HG03575 (cell line): ENCODE data around the gene HES7.

Source experiments
- ATAC-seq: cut with Tn5 transposase; IDR thresholded peaks from one replicate; pipeline ENCODE4 v1.9.1; 2021; ENCODE audit not compliant: unreplicated experiment, insufficient number of reproducible peaks, low FRiP score; ENCODE audit errors: extremely low read depth

The HES7 gene

DNA sequence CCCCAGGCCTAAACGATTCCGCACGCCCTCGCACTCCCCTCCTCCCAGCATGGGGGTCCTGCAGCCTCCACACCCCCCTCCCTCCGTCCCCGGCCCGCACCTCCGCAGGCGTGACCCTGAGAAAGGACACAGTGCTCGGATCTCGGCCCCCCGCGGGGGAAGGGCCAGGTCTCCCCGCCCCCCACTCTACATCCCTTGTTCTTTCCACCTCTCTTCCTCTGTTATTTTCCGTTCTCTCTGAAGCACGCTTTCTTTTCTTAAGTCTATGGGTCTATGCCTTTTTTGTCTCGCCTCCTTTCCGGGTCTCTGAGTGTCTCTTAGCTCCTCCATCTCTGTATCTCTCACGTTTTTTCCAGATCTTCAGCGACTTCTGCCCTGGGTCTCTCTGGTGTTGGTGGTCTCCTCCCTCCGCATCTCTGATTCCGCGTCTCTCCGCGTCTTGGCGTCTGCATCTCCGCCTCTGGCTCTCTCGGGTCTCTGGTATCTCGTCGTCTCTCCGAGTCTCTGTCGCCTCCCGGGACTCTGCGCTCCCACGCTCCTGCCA, 2.1 kb upstream of the HES7 start:
- ATAC-seq = no peak

DNA sequence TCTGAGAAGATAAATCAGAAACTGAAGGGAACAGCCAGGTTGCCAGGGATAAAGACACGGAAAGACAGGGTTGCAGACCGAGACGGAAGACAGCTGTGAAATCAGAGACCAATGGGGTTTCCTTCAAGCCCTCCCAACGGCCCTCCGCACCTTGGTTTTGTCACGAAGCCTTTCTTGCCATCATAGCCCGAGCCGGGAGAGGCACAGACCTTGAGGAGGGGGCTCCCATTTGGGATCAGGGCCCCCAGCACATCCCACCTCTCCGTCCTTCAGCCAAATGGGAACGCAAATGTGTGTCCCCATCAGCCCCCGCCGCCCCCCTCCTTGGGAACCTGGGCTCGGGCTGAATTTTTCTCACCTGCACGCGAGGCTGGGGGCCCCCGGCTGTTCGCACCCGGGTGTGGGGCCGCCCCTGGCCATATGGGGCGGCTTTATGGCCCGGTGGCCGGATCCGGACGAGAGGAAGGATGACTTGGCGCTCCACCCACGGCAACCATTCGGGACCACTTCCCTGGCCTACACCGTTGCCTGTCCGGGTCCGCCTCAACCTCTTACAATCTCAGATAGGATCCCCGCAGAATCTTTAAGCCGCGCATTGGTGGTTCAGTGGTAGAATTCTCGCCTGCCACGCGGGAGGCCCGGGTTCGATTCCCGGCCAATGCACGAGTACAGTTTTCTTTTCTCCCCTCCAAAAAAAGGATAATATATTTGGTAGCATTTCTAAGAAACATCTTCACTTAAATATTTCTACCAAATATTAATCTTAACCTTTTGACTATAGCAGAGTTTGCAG, 1.4 kb upstream of the HES7 start:
- ATAC-seq = no peak

DNA sequence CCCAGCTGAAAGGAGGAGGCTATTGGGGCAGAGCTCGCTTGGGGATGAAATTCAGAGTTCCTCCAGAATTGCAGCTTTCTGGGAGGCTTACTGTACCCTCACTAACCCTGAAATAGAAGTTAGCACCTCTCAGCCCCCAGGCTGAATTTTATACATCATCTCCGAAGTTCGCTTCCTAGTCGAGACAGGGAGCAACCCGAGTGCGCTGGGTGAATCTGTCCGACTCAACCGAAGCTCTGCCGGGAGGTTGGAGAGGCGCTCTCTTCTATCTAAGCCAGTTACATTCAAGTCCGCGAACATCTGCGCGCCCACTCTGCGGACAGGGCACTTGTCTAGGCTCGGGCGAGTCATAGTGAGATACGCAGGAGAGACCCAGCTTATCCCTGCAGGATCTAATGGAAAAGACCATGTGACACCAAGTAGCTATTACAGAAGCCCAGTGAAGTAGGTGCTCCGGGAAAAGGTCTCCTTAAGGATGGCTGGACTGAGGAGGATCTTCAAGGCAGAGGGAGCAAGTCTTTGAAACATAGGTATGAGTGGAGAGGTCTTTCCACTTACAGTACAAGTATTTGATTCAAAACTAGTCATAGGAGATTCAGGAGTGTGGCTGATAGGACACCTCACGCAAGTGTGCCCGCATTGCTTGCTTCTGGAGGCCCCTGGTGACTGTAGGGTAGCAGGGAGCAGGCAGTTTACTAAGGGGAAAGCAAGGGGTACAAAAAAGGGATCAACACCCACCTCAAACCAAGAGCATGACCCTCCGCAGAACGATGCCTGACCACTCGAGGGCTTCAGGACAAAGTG, 646 bp upstream of the HES7 start:
- no peak for ATAC-seq

DNA sequence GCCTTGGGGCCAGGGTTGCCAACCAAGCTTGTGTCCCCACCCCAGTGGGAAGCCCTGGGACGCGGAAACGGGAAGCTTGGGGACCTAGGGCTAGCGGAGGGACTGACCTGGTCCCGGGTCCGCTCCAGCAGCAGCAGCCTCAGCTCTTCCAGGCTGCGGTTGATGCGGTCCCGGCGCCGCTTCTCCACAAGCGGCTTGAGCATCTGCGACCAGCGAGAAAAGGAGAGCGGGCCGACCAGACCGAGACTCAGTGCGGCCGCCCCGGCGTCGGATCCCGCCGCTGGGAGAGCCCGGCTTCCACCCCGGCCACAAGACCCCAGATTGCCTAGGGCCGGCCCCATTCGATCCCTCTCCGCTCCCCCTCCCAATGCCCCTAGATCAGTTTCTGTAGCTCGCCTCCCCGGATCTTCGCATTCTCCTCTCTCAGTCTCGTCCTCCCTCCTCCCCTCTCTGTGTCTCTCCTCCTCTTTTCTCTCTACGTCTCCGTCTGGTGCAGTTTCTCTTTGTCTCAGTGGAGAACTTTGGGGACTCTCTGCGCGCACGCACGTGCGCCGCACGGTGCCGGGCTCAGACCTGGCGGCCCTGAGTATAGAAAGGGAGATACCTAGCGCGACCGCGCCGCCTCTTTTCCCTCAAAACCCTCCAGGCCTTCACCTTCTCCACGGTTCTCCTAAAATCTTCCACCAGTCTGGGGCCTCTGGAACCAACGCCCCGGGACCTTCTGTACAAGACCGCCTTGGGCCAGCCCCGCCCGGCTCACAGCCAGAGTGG, 797 bp downstream of the HES7 start:
- no peak for ATAC-seq

DNA sequence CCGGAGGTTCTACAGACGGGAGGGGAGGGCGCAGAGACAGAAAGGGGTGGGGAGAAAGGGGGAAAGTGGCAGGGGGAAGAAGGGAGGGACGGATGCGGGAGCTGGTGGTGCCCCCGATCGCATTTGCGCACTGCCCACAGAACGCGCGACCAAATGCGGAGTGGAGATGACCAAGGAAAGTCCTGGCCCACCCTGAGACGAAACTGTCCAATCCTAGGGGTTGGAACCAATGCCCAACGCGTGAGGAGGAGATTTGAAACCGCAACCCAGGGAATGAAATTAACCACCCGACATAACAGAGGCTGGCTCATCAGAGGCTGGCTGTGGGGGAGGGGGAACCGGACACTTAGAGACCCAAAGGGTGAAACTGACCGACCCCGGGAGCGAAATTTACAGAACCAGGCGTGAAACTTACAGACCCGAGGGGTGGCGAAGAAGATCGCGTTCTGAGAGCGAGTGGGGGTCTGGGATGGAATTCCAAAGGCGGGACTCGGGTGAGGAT, 1.4 kb downstream of the HES7 start:
- no peak for ATAC-seq

DNA sequence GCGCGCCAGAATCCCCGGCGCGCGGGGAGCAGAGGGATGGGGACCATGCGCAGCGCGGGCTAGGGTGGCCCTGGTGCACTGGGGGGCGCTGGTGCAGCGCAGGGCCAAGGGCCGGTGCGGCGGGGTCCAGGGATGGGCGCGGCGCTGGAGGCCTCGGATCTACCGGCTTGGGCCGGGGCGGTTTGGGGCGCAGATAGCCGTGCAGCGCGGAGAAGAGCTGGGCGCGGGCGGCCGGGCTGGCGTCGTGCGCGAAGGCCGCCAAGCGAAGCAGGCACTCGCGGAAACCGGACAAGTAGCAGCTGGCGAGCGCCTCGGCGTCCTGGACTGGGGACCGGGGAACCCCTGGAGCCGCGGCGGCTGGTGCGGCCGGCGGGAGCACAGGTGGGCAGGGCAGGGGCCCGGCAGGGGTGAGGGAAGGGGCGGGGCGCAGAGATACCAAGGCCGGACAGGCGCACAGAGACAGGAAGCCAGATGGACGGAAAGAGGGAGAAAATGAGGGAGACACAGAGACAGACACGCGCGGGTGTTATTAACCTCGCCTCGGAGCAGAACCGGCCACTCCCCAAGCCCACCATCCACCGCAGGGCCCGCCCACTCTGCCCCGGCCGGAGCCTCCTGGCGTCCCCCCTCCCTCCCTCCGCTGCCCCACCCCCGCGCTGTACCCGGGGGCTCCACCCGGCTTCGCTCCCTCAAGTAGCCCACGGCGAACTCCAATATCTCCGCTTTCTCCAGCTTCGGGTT, 2.1 kb downstream of the HES7 start:
- no peak for ATAC-seq

DNA sequence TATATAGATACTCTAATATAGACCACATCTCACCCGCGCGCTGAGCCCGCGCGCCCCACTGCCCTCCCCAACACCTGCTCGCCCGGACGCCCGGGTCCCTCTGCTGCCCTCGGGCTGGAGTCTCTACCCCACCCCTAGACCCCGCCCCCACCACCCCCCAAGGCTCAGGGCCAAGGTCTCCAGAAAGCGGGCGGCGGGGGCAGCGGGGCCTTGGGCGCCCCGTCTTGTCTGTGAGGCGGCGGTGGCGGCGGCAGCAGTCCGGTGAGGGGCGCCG, 2.6 kb downstream of the HES7 start:
- no peak for ATAC-seq

DNA sequence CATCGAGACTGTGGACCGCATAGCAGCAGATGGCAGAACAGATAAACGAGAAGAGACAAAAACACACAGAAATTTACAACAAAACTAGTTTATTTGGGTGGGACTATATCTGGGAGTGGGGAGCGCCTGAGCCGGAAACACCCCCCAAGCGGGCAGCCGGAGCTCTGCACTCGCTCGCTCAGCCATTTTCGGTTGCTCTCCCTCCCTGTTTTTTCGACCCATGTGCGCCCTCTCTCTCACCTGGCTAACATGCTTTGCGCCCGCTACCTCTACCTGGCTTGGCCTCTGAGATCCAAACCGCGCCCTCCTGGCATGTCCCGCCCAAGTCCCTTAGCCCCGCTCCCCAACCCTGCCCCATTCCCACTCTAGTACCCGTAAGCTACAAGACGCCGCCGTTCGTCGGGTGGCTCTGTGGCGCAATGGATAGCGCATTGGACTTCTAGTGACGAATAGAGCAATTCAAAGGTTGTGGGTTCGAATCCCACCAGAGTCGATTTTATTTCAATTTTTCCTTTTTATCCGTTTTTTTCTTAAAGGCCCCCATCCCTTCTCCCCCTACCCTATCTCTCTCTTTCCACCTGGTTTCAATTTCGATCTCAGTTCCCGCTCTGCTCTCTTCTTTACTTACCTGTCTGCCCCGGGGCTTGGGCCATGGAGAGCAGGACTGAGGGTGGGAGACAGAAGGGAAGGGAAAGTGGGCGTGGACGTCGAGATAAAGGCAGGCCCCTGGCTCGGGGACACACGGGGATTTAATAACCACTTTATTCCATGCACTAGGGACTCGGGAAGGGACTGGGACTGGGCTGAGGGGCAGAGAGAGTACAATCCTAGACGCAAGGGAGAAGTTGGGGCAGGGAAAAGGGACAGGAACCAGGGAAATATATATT, 3.1 kb downstream of the HES7 start:
- no peak for ATAC-seq

DNA sequence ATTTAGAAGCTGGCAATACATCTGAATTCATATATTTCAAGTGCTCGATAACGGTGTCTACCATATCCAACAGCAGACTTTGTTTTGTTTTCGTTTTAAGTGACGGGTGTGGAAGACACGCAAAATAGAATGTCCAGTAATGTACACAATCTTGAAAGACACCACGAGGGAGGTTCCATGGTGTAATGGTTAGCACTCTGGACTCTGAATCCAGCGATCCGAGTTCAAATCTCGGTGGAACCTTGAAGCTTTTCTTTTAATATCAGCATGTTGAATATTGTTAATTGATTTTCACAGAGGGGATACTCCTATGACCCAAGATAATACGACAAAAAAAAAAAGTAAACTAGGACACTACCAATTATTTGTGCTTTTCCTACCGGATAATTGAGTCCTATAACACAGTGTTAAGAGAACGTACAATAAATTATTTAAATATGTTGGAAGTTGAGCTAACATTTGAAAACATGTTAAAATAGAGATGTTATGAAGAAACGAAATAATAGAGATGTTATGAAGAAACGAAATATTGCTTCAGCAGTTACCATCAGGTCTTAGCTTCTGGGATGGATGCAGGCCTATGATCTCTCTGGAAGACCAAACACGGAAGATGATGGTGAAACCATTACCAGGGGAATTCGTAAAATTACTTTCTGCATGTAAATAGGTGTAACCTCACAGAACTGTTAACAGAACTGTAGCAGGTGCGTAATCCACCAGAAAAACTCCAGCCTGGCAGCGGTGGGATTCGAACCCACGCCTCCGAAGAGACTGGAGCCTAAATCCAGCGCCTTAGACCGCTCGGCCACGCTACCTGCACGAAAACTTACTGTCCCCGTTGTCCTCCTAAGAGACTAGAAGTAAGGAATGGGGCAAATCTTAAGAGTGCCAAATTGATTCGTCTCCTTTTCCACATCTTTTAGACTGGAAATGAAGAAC, 4.1 kb downstream of the HES7 start:
- peak; percentile 36 for ATAC-seq

DNA sequence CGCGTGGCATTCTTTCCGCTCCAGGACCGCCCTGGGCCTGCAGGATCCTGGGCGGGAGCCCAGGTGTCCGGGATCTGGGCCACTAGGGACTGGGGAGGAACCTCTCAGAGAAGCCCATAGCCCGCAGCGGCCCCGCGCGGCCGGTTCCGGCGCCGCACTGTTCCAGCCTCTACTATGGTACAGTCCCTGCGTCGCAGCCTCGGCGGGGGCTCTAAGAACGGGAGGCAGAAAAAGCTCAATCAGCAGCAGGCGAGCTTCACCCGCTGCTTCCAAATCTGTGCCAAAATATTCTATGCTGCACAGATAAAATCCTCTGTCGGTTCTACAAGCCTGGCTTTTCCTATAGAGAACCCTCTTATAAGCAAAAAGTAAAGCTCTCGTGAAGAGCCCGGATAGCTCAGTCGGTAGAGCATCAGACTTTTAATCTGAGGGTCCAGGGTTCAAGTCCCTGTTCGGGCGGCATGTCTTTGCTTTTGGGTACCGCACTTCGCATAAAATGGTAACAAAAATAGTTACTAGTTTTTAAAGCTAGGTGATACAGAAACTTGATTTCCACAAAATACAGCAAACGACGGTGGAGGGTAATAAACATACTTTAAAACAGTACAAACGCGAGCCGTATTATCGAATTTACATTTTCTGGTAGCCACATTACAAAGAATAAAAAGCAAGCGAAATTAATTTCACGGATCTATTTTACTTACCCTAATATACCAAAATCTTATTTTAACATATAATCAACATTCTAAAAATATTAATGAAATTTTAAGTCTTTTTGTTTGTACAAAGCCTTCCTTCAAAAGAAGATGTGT, 4.9 kb downstream of the HES7 start:
- ATAC-seq = no peak

DNA sequence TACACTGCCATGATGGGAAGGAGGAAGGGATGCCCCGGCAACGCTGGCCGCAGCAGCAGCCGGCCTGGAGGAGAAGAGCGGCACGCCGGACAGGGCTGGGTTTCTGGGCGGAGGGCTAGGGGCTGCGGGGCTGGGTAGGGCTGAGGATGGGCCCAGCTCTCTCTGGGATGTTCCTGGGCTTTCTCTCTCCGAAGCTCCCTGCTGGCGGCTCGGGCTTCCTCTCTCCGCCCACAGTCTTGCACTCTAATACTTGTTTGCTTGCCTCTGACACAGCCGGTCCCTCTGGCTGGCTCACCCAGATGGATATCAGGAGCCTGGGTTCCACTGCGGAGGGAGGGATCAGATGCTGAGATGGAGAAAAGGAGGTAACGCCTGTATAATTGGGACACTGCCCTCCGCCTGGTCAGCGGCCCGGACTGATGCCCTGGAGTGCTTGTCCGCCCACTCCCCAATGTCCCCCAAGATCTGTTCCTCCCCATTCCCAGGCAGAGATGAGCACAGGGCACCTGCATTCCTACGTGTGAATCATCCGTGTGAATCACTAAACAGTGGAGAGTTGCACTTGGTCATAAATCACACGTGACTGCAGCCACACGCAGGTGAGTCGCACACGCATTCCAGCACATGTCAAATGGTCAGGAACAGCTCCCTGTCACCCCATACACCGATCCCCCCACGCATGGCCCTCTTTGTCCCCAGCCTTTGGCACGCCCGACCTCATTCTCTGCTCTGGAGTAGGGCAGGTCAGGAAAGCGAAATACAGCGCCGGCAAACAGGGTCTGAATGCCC, 5.7 kb downstream of the HES7 start, which contains the start of gene ALOXE3:
Gene ALOXE3 (minus strand): TSS at position 535 of the 789 bp plus-strand sequence. CDS start 524 bp downstream, at position 11.
- no peak for ATAC-seq

DNA sequence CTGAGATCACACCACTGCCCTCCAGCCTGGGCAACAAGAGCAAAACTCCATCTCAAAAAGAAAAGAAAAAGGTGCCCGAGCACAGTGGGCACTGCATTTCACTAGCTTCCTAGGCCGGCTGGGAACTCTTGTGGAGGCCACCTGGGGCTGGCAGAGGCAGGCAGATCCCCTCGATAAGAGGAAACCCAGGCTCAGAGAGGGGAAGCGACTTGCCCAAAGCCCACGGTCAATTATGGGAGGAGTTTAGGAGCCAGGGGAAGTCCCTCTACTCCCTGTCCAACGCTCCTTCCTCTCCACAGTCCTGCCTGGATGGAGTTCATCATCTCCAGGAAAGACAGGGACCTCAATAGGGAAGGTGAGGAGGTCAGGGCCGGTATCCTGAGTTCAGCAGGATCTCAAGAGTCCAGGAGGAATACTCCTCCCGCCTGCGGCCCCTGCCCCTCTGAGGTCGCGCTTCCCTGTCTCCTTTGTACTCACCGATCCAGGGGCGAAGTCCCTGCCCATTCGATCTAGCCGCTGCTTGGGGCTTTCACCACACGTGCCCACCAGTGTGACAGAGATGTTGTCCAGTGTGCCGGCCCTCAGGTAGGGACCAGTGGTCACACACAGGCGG, 6.4 kb downstream of the HES7 start:
- no peak for ATAC-seq

DNA sequence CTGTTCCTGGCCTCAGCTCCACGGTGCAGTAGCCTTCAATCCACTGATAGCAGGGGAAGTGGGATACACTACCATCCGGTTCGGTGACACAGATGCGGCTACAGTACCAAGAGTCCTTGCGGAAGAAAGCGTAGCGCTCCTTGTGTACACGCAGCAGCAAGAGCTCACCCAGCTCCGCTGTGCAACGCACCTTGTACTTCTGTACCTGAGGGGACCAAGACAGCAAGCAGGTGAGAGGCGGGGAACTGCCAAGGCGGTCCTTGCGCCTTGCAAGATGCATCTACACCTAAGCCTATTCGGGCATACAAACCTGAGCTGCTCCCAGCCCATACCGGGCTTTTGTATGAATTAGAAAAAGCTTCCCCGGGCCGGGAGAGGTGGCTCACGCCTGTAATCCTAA, 7.1 kb downstream of the HES7 start:
- no peak for ATAC-seq

DNA sequence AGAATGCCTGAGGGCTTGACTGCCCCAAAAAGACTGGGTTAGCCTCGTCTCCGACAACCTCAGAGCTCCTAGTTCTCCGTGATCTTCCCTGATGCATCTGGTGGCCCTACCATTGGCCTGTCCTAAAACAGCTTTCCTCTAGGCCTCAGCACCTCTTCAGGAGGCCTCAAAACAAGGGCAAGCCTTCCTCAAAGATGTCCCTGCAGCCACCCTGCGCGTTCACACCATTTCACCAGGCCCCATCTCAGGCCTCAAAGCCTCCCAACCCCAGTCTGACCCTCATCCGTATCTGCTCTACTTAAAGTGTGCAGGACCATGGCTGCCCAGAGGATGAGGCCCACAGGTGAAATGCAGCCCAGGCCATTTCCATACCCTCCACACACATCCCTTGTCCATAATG, 13.0 kb downstream of the HES7 start:
- ATAC-seq = no peak

DNA sequence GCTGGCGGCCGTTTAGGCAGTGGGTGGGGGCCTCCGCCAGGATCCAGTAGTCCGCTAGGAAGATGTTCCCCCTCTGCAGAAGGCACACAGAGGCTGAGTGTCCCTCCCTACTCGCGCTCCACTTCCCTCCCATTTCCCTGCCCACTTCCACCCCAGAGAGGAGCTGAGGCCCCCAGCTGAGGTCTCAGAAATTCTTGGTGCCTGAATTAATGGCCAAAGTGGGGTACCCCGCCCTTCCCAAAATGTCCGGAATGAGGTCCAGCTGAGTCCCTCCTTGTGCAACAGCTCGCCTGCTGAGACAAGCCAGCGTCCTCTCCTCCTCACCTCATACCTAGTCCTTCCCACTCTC, 13.5 kb downstream of the HES7 start:
- ATAC-seq = no peak
